NCI-H748 treated with DMSO at 0.1 percent for 48 hours (cell line): ENCODE measurements around the gene MATN1.
"Not testable (repeated sequence)": the region's sequence is repeated elsewhere in the genome, so short reads cannot be mapped to it uniquely, and the experiment has no call there.

ENCODE experiments used
- DNase-seq: peaks from one replicate; lab custom pipeline; 2025; lab: John Stamatoyannopoulos, UW

MATN1 gene, protein sequence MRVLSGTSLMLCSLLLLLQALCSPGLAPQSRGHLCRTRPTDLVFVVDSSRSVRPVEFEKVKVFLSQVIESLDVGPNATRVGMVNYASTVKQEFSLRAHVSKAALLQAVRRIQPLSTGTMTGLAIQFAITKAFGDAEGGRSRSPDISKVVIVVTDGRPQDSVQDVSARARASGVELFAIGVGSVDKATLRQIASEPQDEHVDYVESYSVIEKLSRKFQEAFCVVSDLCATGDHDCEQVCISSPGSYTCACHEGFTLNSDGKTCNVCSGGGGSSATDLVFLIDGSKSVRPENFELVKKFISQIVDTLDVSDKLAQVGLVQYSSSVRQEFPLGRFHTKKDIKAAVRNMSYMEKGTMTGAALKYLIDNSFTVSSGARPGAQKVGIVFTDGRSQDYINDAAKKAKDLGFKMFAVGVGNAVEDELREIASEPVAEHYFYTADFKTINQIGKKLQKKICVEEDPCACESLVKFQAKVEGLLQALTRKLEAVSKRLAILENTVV

GRCh38 chr1:30723331-30723755, at the start of gene MATN1:
Gene MATN1 (minus strand): TSS chr1:30723585. CDS start chr1:30723551, 34 bp downstream.
- DNase-seq = no peak

DNA sequence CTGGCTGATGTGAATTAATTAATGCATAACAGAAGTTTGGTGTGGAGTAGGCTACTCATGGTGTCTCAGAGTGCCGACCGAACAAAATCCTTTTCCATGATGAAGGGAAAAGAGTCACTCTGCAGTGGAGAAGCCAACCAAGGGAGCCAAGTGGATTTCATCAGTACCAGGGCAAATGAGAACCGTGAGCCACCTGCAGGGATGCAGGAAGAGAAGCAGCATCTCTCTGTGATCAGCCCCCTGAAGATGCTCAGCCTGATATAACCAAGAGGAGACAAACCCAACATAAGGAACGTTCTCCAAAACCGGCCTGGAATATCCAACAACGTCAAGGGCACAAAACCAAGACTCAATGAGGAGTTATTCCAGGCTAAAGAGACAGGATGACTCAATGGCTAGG, 47.6 kb upstream of the MATN1 start:
- no peak for DNase-seq

- no peak for DNase-seq
These were observed 46.8 kb upstream of the MATN1 start for GRCh38 chr1:30770150-30770549.

GRCh38 chr1:30768830-30769718, 45.7 kb upstream of the MATN1 start:
- DNase-seq = no peak

- no peak for DNase-seq
These were observed 44.9 kb upstream of the MATN1 start for GRCh38 chr1:30768159-30768829.

DNA sequence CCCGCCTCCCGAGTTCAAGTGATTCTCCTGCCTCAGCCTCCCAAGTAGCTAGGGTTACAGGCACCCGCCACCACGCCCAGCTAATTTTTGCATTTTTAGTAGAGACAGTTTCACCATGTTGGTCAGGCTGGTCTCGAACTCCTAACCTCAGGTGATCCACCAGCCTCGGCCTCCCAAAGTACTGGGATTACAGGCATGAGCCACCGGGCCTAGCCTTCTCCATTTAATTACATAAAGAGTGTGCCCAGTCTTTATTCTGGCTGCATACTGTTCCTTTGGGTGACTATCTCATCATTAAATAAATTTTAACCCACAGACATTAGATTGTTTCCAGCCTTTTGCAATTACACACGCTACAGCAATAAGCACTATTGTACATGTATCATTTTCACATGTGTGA, 43.6 kb upstream of the MATN1 start:
- not testable (repeated sequence) for DNase-seq

- DNase-seq = no peak
These were observed 42.4 kb upstream of the MATN1 start for GRCh38 chr1:30765556-30766434.

GRCh38 chr1:30764939-30765555, 41.7 kb upstream of the MATN1 start:
- no peak for DNase-seq

DNA sequence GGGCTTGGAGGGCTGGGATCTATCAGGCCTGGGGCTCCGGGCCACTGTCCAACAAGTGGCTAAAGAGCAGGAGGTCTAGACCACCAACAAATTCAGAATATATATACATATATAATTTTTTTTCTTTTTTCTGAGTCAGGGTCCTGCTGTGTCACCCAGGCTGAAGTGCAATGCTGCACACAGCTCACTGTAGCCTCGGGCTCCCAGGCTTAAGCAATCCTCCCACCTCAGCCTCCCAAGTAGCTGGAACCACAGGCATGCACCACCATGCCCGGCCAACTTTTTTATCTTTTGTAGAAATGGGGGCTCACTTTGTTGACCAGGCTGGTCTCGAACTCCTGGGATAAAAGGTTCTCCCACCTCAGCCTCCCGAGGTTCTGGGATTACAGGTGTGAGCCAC, 41.0 kb upstream of the MATN1 start:
- DNase-seq = no peak

GRCh38 chr1:30763651-30764248, 40.4 kb upstream of the MATN1 start:
- no peak for DNase-seq

GRCh38 chr1:30762930-30763650, 39.7 kb upstream of the MATN1 start:
- DNase-seq = no peak

- DNase-seq = no peak
These were observed 39.0 kb upstream of the MATN1 start for GRCh38 chr1:30762152-30762929.

DNA sequence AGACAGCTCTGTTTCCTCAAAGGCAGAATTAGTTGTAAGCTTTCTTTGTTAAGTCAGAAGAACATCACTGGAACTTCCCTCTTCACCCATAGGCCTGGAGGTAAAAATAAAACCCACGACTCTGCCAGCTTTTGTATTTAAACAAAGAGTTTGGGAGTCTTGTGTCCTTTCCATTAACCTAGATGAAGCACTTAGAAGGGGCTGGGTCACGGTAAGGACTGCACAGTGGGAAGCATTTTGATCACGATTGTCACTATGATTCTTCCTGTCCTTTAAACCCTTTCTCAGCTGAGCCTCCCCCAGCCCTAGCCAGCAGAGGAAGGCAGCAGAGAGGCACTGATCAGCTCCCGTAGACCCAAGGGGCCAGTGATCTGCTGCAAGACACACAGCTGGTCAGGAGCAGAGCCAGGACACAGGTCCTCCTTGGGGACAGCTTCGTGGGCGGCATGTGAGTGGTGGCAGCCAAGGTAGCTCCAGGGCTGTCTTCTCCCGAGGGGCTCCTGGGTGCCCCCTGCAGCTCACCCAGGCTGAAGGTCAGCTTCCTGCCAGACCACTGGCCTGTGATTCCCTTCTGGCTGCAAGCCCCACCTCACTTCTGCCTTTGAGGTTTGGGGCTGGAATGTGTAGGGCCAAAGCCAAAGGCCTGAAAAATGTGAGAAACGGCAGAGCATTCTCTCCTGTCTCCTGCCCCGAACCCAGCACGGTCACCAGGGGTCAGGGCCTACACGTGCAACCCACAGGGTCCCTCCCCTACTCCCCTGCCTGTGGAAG, 38.2 kb upstream of the MATN1 start:
- no peak for DNase-seq

- no peak for DNase-seq
These were observed 37.4 kb upstream of the MATN1 start for GRCh38 chr1:30760596-30761324.

GRCh38 chr1:30759718-30760281, 36.4 kb upstream of the MATN1 start:
- DNase-seq = no peak

DNA sequence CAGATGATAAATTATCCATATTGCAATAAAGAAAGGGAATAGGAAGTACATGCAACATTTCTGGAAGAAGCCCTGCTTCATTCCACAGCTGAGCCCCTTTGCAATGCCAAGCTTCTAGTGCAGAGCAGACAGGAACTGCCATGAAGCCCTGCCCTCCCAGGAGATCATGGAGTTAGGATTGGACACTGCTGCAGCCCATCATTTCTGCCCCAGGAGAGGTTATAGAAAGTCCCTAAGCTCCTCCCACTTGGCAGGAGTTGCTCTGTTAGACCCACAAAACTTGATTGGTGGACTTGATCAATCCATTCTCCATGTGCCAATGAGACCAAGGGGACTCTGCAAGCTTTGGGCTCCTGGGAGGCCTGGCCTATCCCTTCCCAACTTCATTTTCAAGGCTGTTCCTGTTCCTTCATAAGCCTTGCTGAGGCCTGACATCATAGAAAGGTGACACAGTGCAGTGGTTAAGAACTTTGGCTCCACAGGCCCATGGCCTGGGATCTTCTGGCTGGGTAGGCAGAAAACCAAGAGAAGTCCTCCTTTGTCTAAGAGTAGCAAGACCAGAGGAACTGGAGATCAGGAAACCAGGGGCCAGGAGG, 35.5 kb upstream of the MATN1 start:
- no peak for DNase-seq
